K562 (cell line): ENCODE measurements around the gene INO80E. TPM values are rescaled to one million over a fixed set of nuclear protein-coding genes. Genes with fewer than 3 reads are reported as not detected.

Experiments used
- BRD4 ChIP-seq: fragments of 200-600 bp; sonication (generic); IDR thresholded peaks from 2 replicates; pipeline ENCODE4 v1.6.1; 2017; ENCODE audit warnings: inconsistent platforms
- CHD1 ChIP-seq: fragments of 200-600 bp; sonication (generic); IDR thresholded peaks from one replicate; pipeline ENCODE4 v1.6.1; 2012; ENCODE audit warnings: mild to moderate bottlenecking, moderate library complexity, low read length, inconsistent platforms
- CHD2 ChIP-seq: IDR thresholded peaks from 2 replicates; pipeline ENCODE4 v1.6.1; 2011; ENCODE audit warnings: low read depth, low read length
- E2F1 ChIP-seq: sonication (generic); formaldehyde crosslinking; IDR thresholded peaks from 2 replicates; pipeline ENCODE4 v1.8.1; 2023; ENCODE audit warnings: mild to moderate bottlenecking, missing genetic modification reagents, moderate library complexity
- GATAD2A ChIP-seq: fragments of 450-650 bp; IDR thresholded peaks from 2 replicates; pipeline ENCODE4 v1.6.1; 2017
- HDAC2 ChIP-seq: fragments of 450-650 bp; IDR thresholded peaks from 2 replicates; pipeline ENCODE4 v1.6.1; 2016; ENCODE audit warnings: mild to moderate bottlenecking
- MAZ ChIP-seq, 2 experiments: fragments of 450-650 bp in 1 of 2; sonication (generic) in 1 of 2; formaldehyde crosslinking; IDR thresholded peaks in 1 of 2; conservative IDR thresholded peaks in 1 of 2; 2 replicates each; pipeline versions ENCODE4 v1.4.0 to v1.5.0; 2020; ENCODE audit warnings: mild to moderate bottlenecking in 1 of 2, missing genetic modification reagents in 1 of 2
- MBD2 ChIP-seq: sonication (generic); IDR thresholded peaks from 2 replicates; pipeline ENCODE4 v1.6.1; 2016; ENCODE audit warnings: low read depth, borderline replicate concordance
- MXI1 ChIP-seq: IDR thresholded peaks from 2 replicates; pipeline ENCODE4 v1.6.1; 2011; ENCODE audit warnings: low read depth, mild to moderate bottlenecking, improper control_type of control experiment, low read length
- PKNOX1 ChIP-seq: fragments of 450-650 bp; IDR thresholded peaks from 2 replicates; pipeline ENCODE4 v1.6.1; 2016
- POLR2AphosphoS5 ChIP-seq: IDR thresholded peaks from 2 replicates; pipeline ENCODE4 v1.6.1; 2011; ENCODE audit warnings: mild to moderate bottlenecking, low read depth, low read length, moderate library complexity; ENCODE audit not compliant: control insufficient read depth, insufficient read depth
- PREB ChIP-seq: sonication (generic); formaldehyde crosslinking; IDR thresholded peaks from 2 replicates; pipeline ENCODE4 v1.8.1; 2023; ENCODE audit warnings: mild to moderate bottlenecking, missing genetic modification reagents
- RFX1 ChIP-seq: fragments of 450-650 bp; IDR thresholded peaks from 2 replicates; pipeline ENCODE4 v1.6.1; 2016; ENCODE audit warnings: mild to moderate bottlenecking, moderate library complexity
- ZNF436 ChIP-seq: fragments of 250-450, 450-650 bp; sonication (Bioruptor Pico); formaldehyde crosslinking; IDR thresholded peaks from 2 replicates; pipeline ENCODE4 v1.7.0; 2020; ENCODE audit warnings: mild to moderate bottlenecking
- polyA plus RNA-seq, 8 experiments: library from polyadenylated mRNA; depleted of rRNA in 4 of 8; stranded (reverse) in 5 of 8; unstranded in 3 of 8; fragments of >200 nt; fragmentation: Nextera tagmentation in 2 of 8; fragmentation: Illumina TruSeq in 1 of 8; extraction: Ambion mirVana in 2 of 8; extraction: Trizol in 1 of 8; gene quantifications; 2 replicates each; pipeline versions ENCODE4 v1.2.1 to v1.2.3, GENCODE V29; 2011 to 2014; ENCODE audit warnings: inconsistent platforms in 1 of 8, missing spikeins in 1 of 8
- total RNA-seq, 7 experiments: library from RNA; depleted of rRNA in 6 of 7; stranded (reverse); fragments of >200 nt in 6 of 7; fragmentation: Illumina TruSeq in 2 of 7; extraction: Trizol in 2 of 7; gene quantifications; 2 replicates each; pipeline versions ENCODE4 v1.2.1 to v1.2.3, GENCODE V29; 2011 to 2021; ENCODE audit warnings: low replicate concordance in 1 of 7
- TF ChIP-seq, protein P1 (sequence below): fragments of 250-450 bp; sonication (Bioruptor Pico); IDR thresholded peaks from 2 replicates; pipeline ENCODE4 v1.5.0; 2022; ENCODE audit warnings: mild to moderate bottlenecking
- TF ChIP-seq, protein P2 (sequence below): fragments of 450-650 bp; formaldehyde crosslinking; IDR thresholded peaks from 2 replicates; pipeline ENCODE4 v1.4.0; 2022; ENCODE audit warnings: missing genetic modification characterization
- TF ChIP-seq, protein P3 (sequence below), 2 experiments: fragments of 450-650 bp; conservative IDR thresholded peaks; 2 replicates each; pipeline ENCODE4 v1.6.1; 2017; ENCODE audit warnings: mild to moderate bottlenecking in 2 of 2, moderate library complexity in 2 of 2

INO80E gene
- total and polyA plus RNA-seq, 9 of the 15 experiments (the other 6 are each of a cell fraction or from before 2014, with no cell fraction given) = 0.31 to 102 (median 49.3) TPM

- TF ChIP-seq, protein P1, sequence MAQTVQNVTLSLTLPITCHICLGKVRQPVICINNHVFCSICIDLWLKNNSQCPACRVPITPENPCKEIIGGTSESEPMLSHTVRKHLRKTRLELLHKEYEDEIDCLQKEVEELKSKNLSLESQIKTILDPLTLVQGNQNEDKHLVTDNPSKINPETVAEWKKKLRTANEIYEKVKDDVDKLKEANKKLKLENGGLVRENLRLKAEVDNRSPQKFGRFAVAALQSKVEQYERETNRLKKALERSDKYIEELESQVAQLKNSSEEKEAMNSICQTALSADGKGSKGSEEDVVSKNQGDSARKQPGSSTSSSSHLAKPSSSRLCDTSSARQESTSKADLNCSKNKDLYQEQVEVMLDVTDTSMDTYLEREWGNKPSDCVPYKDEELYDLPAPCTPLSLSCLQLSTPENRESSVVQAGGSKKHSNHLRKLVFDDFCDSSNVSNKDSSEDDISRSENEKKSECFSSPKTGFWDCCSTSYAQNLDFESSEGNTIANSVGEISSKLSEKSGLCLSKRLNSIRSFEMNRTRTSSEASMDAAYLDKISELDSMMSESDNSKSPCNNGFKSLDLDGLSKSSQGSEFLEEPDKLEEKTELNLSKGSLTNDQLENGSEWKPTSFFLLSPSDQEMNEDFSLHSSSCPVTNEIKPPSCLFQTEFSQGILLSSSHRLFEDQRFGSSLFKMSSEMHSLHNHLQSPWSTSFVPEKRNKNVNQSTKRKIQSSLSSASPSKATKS = no peak
- TF ChIP-seq MAZ (CRISPR knock-in tag; conservative IDR thresholded peaks at IDR 0.05 in 1 of 2, IDR thresholded peaks at IDR 0.05 in 1 of 2) (peak; percentile 94 to 96), HDAC2 (0 out of 2 replicates have a peak, but pooled peaks have one; percentile 7), ZNF436 (CRISPR knock-in tag) (peak; percentile 35; the same call in 1 of the 2 replicates), POLR2AphosphoS5 (peak; percentile 85), MXI1 (peak; percentile 81), PKNOX1 (peak; percentile 66), RFX1 (peak; percentile 94), CHD1 (no peak), MBD2 (no peak; the same call in 1 of the 2 replicates), PREB (no peak), BRD4 (no peak), GATAD2A (0 out of 2 replicates have a peak, but pooled peaks have one; percentile 49), E2F1 (CRISPR knock-in tag) (peak; percentile 91), CHD2 (0 out of 2 replicates have a peak, but pooled peaks have one; percentile 8)
- TF ChIP-seq, protein P2, sequence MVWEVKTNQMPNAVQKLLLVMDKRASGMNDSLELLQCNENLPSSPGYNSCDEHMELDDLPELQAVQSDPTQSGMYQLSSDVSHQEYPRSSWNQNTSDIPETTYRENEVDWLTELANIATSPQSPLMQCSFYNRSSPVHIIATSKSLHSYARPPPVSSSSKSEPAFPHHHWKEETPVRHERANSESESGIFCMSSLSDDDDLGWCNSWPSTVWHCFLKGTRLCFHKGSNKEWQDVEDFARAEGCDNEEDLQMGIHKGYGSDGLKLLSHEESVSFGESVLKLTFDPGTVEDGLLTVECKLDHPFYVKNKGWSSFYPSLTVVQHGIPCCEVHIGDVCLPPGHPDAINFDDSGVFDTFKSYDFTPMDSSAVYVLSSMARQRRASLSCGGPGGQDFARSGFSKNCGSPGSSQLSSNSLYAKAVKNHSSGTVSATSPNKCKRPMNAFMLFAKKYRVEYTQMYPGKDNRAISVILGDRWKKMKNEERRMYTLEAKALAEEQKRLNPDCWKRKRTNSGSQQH = peak; percentile 84; the same call in 1 of the 2 replicates
- TF ChIP-seq, protein P3, sequence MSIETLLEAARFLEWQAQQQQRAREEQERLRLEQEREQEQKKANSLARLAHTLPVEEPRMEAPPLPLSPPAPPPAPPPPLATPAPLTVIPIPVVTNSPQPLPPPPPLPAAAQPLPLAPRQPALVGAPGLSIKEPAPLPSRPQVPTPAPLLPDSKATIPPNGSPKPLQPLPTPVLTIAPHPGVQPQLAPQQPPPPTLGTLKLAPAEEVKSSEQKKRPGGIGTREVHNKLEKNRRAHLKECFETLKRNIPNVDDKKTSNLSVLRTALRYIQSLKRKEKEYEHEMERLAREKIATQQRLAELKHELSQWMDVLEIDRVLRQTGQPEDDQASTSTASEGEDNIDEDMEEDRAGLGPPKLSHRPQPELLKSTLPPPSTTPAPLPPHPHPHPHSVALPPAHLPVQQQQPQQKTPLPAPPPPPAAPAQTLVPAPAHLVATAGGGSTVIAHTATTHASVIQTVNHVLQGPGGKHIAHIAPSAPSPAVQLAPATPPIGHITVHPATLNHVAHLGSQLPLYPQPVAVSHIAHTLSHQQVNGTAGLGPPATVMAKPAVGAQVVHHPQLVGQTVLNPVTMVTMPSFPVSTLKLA (conservative IDR thresholded peaks at IDR 0.05) = peak; percentile 84 to 90
Measured at GRCh38 chr16:29973384-29974246, 22.4 kb upstream of the INO80E start, which contains the start of gene TAOK2 (continued).
